CD8-positive, alpha-beta memory T cell (primary cell): ENCODE data around the gene PPM1L. TPM values are rescaled to one million over a fixed set of nuclear protein-coding genes. Genes with fewer than 3 reads are reported as not detected.

Source experiments
- CTCF ChIA-PET: fragments of 350-600 bp; sonication (Branson Sonifier 250); formaldehyde crosslinking; loops from one replicate; lab custom pipeline; 2021; ENCODE audit warnings: antibody characterized with exemption; lab: Charles Lee
- POLR2A ChIA-PET: fragments of 350-600 bp; sonication (Branson Sonifier 250); formaldehyde crosslinking; loops from one replicate; lab custom pipeline; 2021; ENCODE audit warnings: antibody characterized with exemption; lab: Charles Lee
- DNase-seq, 5 donors: peaks; one replicate each; pipeline versions ENCODE4 v3.0.0 to v3.0.0-alpha.2; 2020 to 2022; ENCODE audit warnings: mixed read lengths in 1 of 5
- H3K27ac ChIP-seq: one replicate; pipeline ENCODE4 v1.7.0; 2013; ENCODE audit warnings: low read depth, mild to moderate bottlenecking, low read length, moderate library complexity
- H3K27me3 ChIP-seq: 2 replicates; pipeline ENCODE4 v1.7.0; 2013; ENCODE audit warnings: low read length, mild to moderate bottlenecking; ENCODE audit not compliant: insufficient read depth, poor library complexity, severe bottlenecking
- H3K36me3 ChIP-seq: 2 replicates; pipeline ENCODE4 v1.7.0; 2013; ENCODE audit warnings: mild to moderate bottlenecking, low read length, moderate library complexity; ENCODE audit not compliant: insufficient read depth
- H3K4me1 ChIP-seq: 2 replicates; pipeline ENCODE4 v1.7.0; 2013; ENCODE audit warnings: mild to moderate bottlenecking, low read length, moderate library complexity; ENCODE audit not compliant: insufficient read depth
- H3K4me3 ChIP-seq: 2 replicates; pipeline ENCODE4 v1.7.0; 2013; ENCODE audit warnings: mild to moderate bottlenecking, low read length
- H3K9me3 ChIP-seq: 2 replicates; pipeline ENCODE4 v1.7.0; 2013; ENCODE audit warnings: mild to moderate bottlenecking, low read length
- H3K27ac Mint-ChIP-seq, 8 donors: one replicate each; pipeline ENCODE4 v1.8.0; 2020 to 2021; ENCODE audit warnings: mixed read lengths in 8 of 8, mild to moderate bottlenecking in 6 of 8, inconsistent platforms in 3 of 8, moderate library complexity in 3 of 8
- H3K27me3 Mint-ChIP-seq, 2 donors: one replicate each; pipeline ENCODE4 v1.8.0; 2020 to 2021; ENCODE audit warnings: mixed read lengths in 2 of 2, mild to moderate bottlenecking in 1 of 2, moderate library complexity in 1 of 2
- H3K36me3 Mint-ChIP-seq, 3 donors: one replicate each; pipeline ENCODE4 v1.8.0; 2020 to 2021; ENCODE audit warnings: mixed read lengths in 3 of 3, inconsistent platforms in 1 of 3, mild to moderate bottlenecking in 1 of 3
- H3K4me1 Mint-ChIP-seq, 3 donors: one replicate each; pipeline ENCODE4 v1.8.0; 2020 to 2021; ENCODE audit warnings: mixed read lengths in 3 of 3, inconsistent platforms in 1 of 3, mild to moderate bottlenecking in 1 of 3
- H3K4me3 Mint-ChIP-seq, 7 donors: one replicate each; pipeline ENCODE4 v1.8.0; 2020 to 2021; ENCODE audit warnings: mixed read lengths in 7 of 7, mild to moderate bottlenecking in 6 of 7, moderate library complexity in 4 of 7, inconsistent platforms in 2 of 7
- H3K9me3 Mint-ChIP-seq, 5 donors: one replicate each; pipeline ENCODE4 v1.8.0; 2020 to 2022; ENCODE audit warnings: mixed read lengths in 5 of 5, mild to moderate bottlenecking in 3 of 5, moderate library complexity in 2 of 5, inconsistent platforms in 1 of 5
- polyA plus RNA-seq: library from polyadenylated mRNA; unstranded; fragments of 300-500 nt; fragmentation: Illumina TruSeq; gene quantifications from one replicate; pipeline ENCODE4 v1.2.3, GENCODE V29; 2021
- total RNA-seq, 2 experiments: library from RNA; stranded (reverse); gene quantifications; one replicate each; pipeline ENCODE4 v1.2.3, GENCODE V29; 2021

PPM1L gene
- total and polyA plus RNA-seq, 3 experiments from 2014 or later, result 1.3 to 4.4 (median 3.8) TPM

GRCh38 chr3:160828880-160829279 is 72.8 kb downstream of the PPM1L start:
- no peaks in the 10 kb centered on the region for H3K27me3 ChIP-seq
- H3K36me3 ChIP-seq, result no peaks in the 10 kb centered on the region
- no peaks in the 10 kb centered on the region for H3K27me3 Mint-ChIP-seq
- peaks cover 0 to 5% (median 2%) of the 10 kb centered on the region in 5 donors for H3K9me3 Mint-ChIP-seq
- no peak overlapping the region for H3K4me3 Mint-ChIP-seq
- no peaks in the 10 kb centered on the region for H3K9me3 ChIP-seq
- no peak for DNase-seq
- no peaks in the 10 kb centered on the region for H3K4me1 ChIP-seq
- H3K36me3 Mint-ChIP-seq, result no peaks in the 10 kb centered on the region
- no peak overlapping the region for H3K27ac Mint-ChIP-seq
- H3K4me3 ChIP-seq, result no peak overlapping the region
- ChIA-PET CTCF (no interaction called here), POLR2A (no interaction called here)
- H3K4me1 Mint-ChIP-seq, result no peaks in the 10 kb centered on the region
- no peak overlapping the region for H3K27ac ChIP-seq

DNA sequence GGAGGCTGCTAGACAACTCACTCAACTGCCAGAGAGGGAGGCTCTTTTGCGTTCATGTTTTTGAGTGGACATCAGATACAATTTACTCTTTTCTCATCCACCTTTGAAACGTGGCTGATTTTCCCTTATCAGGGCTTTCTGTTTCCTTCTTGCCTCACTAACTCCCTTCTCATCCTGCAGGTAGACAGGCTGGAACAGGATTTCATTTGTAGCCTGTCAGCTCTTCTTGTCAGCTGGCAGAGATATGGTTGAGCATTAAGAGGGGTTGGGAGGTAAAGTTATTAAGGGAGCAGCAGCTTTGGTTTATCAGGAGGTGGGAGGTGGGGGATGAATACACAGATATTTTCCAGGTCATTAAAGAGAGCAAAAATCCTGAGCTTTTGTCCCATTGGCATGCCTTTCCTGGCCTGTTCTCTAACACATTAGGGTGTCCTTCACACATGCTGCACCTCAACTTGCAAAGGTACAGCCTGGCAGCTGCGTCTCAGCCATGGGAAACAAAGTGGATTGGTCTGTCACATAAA is 73.5 kb downstream of the PPM1L start:
- Histone ChIP-seq H3K4me3 (no peak overlapping the region), H3K36me3 (no peaks in the 10 kb centered on the region), H3K27ac (no peak overlapping the region), H3K9me3 (no peaks in the 10 kb centered on the region), H3K27me3 (no peaks in the 10 kb centered on the region), H3K4me1 (no peaks in the 10 kb centered on the region)
- ChIA-PET POLR2A (no interaction called here), CTCF (no interaction called here)
- no peaks in the 10 kb centered on the region for H3K27me3 Mint-ChIP-seq
- DNase-seq, result no peak
- peaks cover 0 to 4% (median 0%) of the 10 kb centered on the region in 3 donors for H3K4me1 Mint-ChIP-seq
- peaks cover 0 to 4% (median 0%) of the 10 kb centered on the region in 3 donors for H3K36me3 Mint-ChIP-seq
- H3K9me3 Mint-ChIP-seq, result peaks cover 0 to 9% (median 2%) of the 10 kb centered on the region in 5 donors
- H3K4me3 Mint-ChIP-seq, result no peak overlapping the region
- H3K27ac Mint-ChIP-seq, result peak overlapping the region in 1 of 8 donors; percentile 6

GRCh38 chr3:160830796-160831195 is 74.8 kb downstream of the PPM1L start:
- Histone ChIP-seq H3K9me3 (no peaks in the 10 kb centered on the region), H3K27me3 (no peaks in the 10 kb centered on the region), H3K36me3 (no peaks in the 10 kb centered on the region), H3K4me3 (no peak overlapping the region), H3K4me1 (no peaks in the 10 kb centered on the region), H3K27ac (no peak overlapping the region)
- ChIA-PET CTCF (no interaction called here), POLR2A (no interaction called here)
- H3K27ac Mint-ChIP-seq, result no peak overlapping the region
- H3K9me3 Mint-ChIP-seq, result peaks cover 0 to 11% (median 2%) of the 10 kb centered on the region in 5 donors
- H3K4me1 Mint-ChIP-seq, result peaks cover 0 to 5% (median 0%) of the 10 kb centered on the region in 3 donors
- no peak overlapping the region for H3K4me3 Mint-ChIP-seq
- peaks cover 0 to 11% (median 0%) of the 10 kb centered on the region in 3 donors for H3K36me3 Mint-ChIP-seq
- H3K27me3 Mint-ChIP-seq, result peaks cover 2 to 4% of the 10 kb centered on the region in 2 donors
- DNase-seq, result no peak

DNA sequence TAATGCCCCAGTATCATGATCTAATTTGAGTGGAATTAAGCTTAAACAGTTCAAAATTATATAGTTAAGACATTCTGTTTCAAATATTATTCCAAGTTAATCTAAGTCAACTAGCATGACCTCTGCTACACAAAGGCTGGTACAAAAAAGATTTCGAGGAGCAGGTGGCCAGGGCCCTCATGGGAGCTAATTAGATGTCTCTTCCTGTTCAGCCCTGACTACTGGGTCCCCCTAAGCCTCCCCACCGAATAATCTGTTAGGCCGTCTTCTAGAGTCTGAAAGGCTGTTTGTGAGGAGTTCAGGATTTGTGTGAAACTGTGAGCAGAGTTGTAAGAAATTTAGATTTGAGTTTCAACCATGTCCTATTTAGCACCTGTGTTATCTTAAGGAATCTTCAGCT is 75.4 kb downstream of the PPM1L start:
- Histone ChIP-seq H3K4me3 (no peak overlapping the region), H3K4me1 (no peaks in the 10 kb centered on the region), H3K36me3 (no peaks in the 10 kb centered on the region), H3K9me3 (no peaks in the 10 kb centered on the region), H3K27me3 (no peaks in the 10 kb centered on the region), H3K27ac (no peak overlapping the region)
- H3K27me3 Mint-ChIP-seq, result peaks cover 2 to 4% of the 10 kb centered on the region in 2 donors
- H3K4me3 Mint-ChIP-seq, result no peak overlapping the region
- peaks cover 0 to 16% (median 2%) of the 10 kb centered on the region in 3 donors for H3K36me3 Mint-ChIP-seq
- DNase-seq, result no peak
- ChIA-PET POLR2A (no interaction called here), CTCF (no interaction called here)
- peaks cover 0 to 5% (median 0%) of the 10 kb centered on the region in 3 donors for H3K4me1 Mint-ChIP-seq
- peaks cover 0 to 11% (median 2%) of the 10 kb centered on the region in 5 donors for H3K9me3 Mint-ChIP-seq
- H3K27ac Mint-ChIP-seq, result no peak overlapping the region

DNA sequence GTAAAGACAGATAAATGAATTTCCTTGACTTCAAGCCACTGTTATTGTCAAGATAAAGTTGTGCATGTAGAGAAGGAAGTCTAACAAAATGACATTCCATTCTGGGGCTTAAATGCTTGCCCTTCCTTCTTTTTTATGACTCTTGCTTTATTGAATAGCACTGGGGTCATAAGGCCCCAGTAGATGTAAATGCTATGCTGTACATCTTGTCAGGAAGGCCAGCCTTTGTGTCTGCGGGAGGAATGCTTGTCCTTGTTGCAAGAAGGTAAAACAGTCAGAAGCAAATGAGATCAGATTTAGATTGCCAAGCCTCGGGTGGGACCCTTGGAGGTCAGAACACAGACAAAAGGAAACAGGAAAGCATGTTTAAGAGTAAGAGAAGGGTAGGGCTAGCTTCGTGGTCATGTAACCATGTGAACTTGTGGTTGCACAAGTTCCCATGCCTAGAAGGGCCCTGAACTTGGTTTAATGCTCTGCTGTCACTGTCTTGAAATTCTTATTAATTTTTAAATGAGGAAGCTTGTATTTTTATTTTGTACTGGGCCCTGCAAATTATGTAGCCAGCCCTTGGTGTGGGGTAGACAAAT is 81.5 kb downstream of the PPM1L start:
- no peaks in the 10 kb centered on the region for H3K9me3 ChIP-seq
- Mint-ChIP-seq H3K27me3 (peaks cover 3 to 4% of the 10 kb centered on the region in 2 donors), H3K4me1 (peaks cover 15 to 22% (median 15%) of the 10 kb centered on the region in 3 donors), H3K9me3 (peaks cover 3 to 30% (median 9%) of the 10 kb centered on the region in 5 donors), H3K36me3 (peaks cover 0 to 31% (median 2%) of the 10 kb centered on the region in 3 donors), H3K27ac (no peak overlapping the region), H3K4me3 (no peak overlapping the region)
- ChIA-PET CTCF (no interaction called here), POLR2A (no interaction called here)
- DNase-seq, result no peak
- H3K36me3 ChIP-seq, result no peaks in the 10 kb centered on the region
- H3K27me3 ChIP-seq, result no peaks in the 10 kb centered on the region
- H3K4me3 ChIP-seq, result no peak overlapping the region
- H3K27ac ChIP-seq, result no peak overlapping the region
- H3K4me1 ChIP-seq, result no peaks in the 10 kb centered on the region

DNA sequence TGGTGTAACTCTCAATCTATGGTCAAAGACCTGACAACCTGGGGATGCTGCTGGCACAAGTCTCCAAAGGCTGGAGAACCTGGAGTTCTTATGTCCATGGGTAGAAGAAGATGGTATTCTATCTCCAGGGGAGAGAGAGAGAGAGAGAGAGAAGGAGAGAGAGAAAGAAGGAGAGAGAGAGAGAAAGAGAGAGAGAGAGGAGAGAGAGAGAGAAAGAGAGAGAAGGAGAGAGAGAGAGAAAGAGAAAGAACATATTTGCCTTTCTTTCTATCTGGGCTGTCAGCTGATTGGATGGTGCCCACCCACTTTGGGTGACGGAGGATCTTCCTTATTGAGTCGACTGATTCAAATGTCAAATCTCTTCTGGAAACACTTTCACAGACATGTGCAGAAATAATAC is 84.6 kb downstream of the PPM1L start:
- ChIA-PET POLR2A (no interaction called here), CTCF (no interaction called here)
- peaks cover 15 to 17% (median 15%) of the 10 kb centered on the region in 3 donors for H3K4me1 Mint-ChIP-seq
- Histone ChIP-seq H3K9me3 (no peaks in the 10 kb centered on the region), H3K4me1 (no peaks in the 10 kb centered on the region), H3K27ac (no peak overlapping the region), H3K36me3 (no peaks in the 10 kb centered on the region), H3K4me3 (no peak overlapping the region), H3K27me3 (no peaks in the 10 kb centered on the region)
- peaks cover 3 to 6% of the 10 kb centered on the region in 2 donors for H3K27me3 Mint-ChIP-seq
- H3K27ac Mint-ChIP-seq, result no peak overlapping the region
- no peak for DNase-seq
- peaks cover 5 to 26% (median 9%) of the 10 kb centered on the region in 5 donors for H3K9me3 Mint-ChIP-seq
- H3K4me3 Mint-ChIP-seq, result no peak overlapping the region
- peaks cover 0 to 26% (median 2%) of the 10 kb centered on the region in 3 donors for H3K36me3 Mint-ChIP-seq

- no peak overlapping the region for H3K4me3 Mint-ChIP-seq
- peaks cover 0 to 20% (median 0%) of the 10 kb centered on the region in 3 donors for H3K36me3 Mint-ChIP-seq
- H3K9me3 Mint-ChIP-seq, result peaks cover 4 to 26% (median 9%) of the 10 kb centered on the region in 5 donors
- H3K4me1 Mint-ChIP-seq, result peaks cover 14 to 17% (median 15%) of the 10 kb centered on the region in 3 donors
- POLR2A ChIA-PET, result no interaction called here
- Histone ChIP-seq H3K4me3 (no peak overlapping the region), H3K27ac (no peak overlapping the region), H3K4me1 (no peaks in the 10 kb centered on the region), H3K27me3 (no peaks in the 10 kb centered on the region), H3K36me3 (no peaks in the 10 kb centered on the region), H3K9me3 (no peaks in the 10 kb centered on the region)
- no peak for DNase-seq
- H3K27ac Mint-ChIP-seq, result no peak overlapping the region
- CTCF ChIA-PET, result no interaction called here
- peaks cover 3 to 5% of the 10 kb centered on the region in 2 donors for H3K27me3 Mint-ChIP-seq
These were observed 85.4 kb downstream of the PPM1L start for GRCh38 chr3:160841455-160841854.
